Activated CD4-positive, alpha-beta memory T cell treated with anti-CD3 and anti-CD28 coated beads for 36 hours (primary cell): ENCODE measurements around the gene ETS2. TPM values are rescaled to one million over a fixed set of nuclear protein-coding genes. Genes with fewer than 3 reads are reported as not detected.
A peak's percentile ranks its signal among the peaks of the same experiment; 100 is the strongest.
"Not testable (repeated sequence)": the region's sequence is repeated elsewhere in the genome, so short reads cannot be mapped to it uniquely, and the experiment has no call there.

Experiments
- CTCF ChIA-PET: fragments of 350-600 bp; sonication (Branson Sonifier 250); formaldehyde crosslinking; loops from one replicate; lab custom pipeline; 2021; ENCODE audit warnings: antibody characterized with exemption, inconsistent platforms; lab: Charles Lee
- POLR2A ChIA-PET: fragments of 350-600 bp; sonication (Branson Sonifier 250); formaldehyde crosslinking; loops from one replicate; lab custom pipeline; 2021; ENCODE audit warnings: antibody characterized with exemption; lab: Charles Lee
- DNase-seq: peaks from one replicate; pipeline ENCODE4 v3.0.0-alpha.2; 2020
- H3K27ac Mint-ChIP-seq: one replicate; pipeline ENCODE4 v1.8.0; 2021; ENCODE audit warnings: mixed read lengths
- H3K27me3 Mint-ChIP-seq: one replicate; pipeline ENCODE4 v1.8.0; 2021; ENCODE audit warnings: mixed read lengths
- H3K36me3 Mint-ChIP-seq: one replicate; pipeline ENCODE4 v1.8.0; 2021; ENCODE audit warnings: mixed read lengths
- H3K4me1 Mint-ChIP-seq: one replicate; pipeline ENCODE4 v1.8.0; 2021; ENCODE audit warnings: low read depth, mixed read lengths
- H3K4me3 Mint-ChIP-seq: one replicate; pipeline ENCODE4 v1.8.0; 2021; ENCODE audit warnings: mild to moderate bottlenecking, mixed read lengths
- H3K9me3 Mint-ChIP-seq: one replicate; pipeline ENCODE4 v1.8.0; 2021; ENCODE audit warnings: mixed read lengths
- intact Hi-C: fragments of 100-400 bp; cut with micrococcal nuclease; formaldehyde crosslinking; loops from one replicate; pipeline ENCODE4 v1.15.1; 2023
- total RNA-seq, 2 experiments: library from RNA; stranded (reverse); gene quantifications; one replicate each; pipeline ENCODE4 v1.2.3, GENCODE V29; 2021

ETS2 gene
- total RNA-seq, 2 experiments from 2014 or later: 22.1 to 25.0 TPM

- Mint-ChIP-seq H3K27ac (no peak overlapping the region), H3K36me3 (peaks cover 70% of the 10 kb centered on the region), H3K9me3 (peaks cover 8% of the 10 kb centered on the region), H3K4me1 (no peaks in the 10 kb centered on the region), H3K4me3 (no peak overlapping the region), H3K27me3 (no peaks in the 10 kb centered on the region)
- ChIA-PET CTCF (interaction anchor here (0.6 kb wide), 1 partner anchor 161 kb away, joined by 3 read pairs; no protein-coding TSS in a partner anchor), POLR2A (no interaction called here)
- no peak for DNase-seq
- intact Hi-C loops: no loop called here
Observed at GRCh38 chr21:38821959-38822682, 16.4 kb downstream of the ETS2 start.

DNA sequence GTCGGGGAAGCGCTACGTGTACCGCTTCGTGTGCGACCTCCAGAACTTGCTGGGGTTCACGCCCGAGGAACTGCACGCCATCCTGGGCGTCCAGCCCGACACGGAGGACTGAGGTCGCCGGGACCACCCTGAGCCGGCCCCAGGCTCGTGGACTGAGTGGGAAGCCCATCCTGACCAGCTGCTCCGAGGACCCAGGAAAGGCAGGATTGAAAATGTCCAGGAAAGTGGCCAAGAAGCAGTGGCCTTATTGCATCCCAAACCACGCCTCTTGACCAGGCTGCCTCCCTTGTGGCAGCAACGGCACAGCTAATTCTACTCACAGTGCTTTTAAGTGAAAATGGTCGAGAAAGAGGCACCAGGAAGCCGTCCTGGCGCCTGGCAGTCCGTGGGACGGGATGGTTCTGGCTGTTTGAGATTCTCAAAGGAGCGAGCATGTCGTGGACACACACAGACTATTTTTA is 17.1 kb downstream of the ETS2 start:
- intact Hi-C loops: no loop called here
- no peak overlapping the region for H3K27ac Mint-ChIP-seq
- H3K9me3 Mint-ChIP-seq: peaks cover 10% of the 10 kb centered on the region
- ChIA-PET POLR2A (no interaction called here), CTCF (interaction anchor here (0.6 kb wide), 1 partner anchor 161 kb away, joined by 3 read pairs; no protein-coding TSS in a partner anchor)
- H3K36me3 Mint-ChIP-seq: peaks cover 65% of the 10 kb centered on the region
- H3K4me3 Mint-ChIP-seq: no peak overlapping the region
- DNase-seq: no peak
- H3K4me1 Mint-ChIP-seq: no peaks in the 10 kb centered on the region
- no peaks in the 10 kb centered on the region for H3K27me3 Mint-ChIP-seq

- POLR2A ChIA-PET: no interaction called here
- no peak overlapping the region for H3K27ac Mint-ChIP-seq
- intact Hi-C loops: no loop called here
Observed at GRCh38 chr21:38823737-38824123, 18.0 kb downstream of the ETS2 start.

GRCh38 chr21:38824124-38824822 is 18.5 kb downstream of the ETS2 start:
- H3K4me1 Mint-ChIP-seq: no peaks in the 10 kb centered on the region
- H3K27ac Mint-ChIP-seq: no peak overlapping the region
- ChIA-PET POLR2A (no interaction called here), CTCF (no interaction called here)
- H3K36me3 Mint-ChIP-seq: peaks cover 51% of the 10 kb centered on the region
- H3K4me3 Mint-ChIP-seq: no peak overlapping the region
- intact Hi-C loops: no loop called here
- peaks cover 13% of the 10 kb centered on the region for H3K9me3 Mint-ChIP-seq
- no peak for DNase-seq
- H3K27me3 Mint-ChIP-seq: no peaks in the 10 kb centered on the region

More at GRCh38 chr21:38823737-38824123, 18.0 kb downstream of the ETS2 start:
- CTCF ChIA-PET: no interaction called here
- H3K9me3 Mint-ChIP-seq: peaks cover 13% of the 10 kb centered on the region
- peaks cover 56% of the 10 kb centered on the region for H3K36me3 Mint-ChIP-seq
- no peaks in the 10 kb centered on the region for H3K27me3 Mint-ChIP-seq
- no peak for DNase-seq
- H3K4me1 Mint-ChIP-seq: no peaks in the 10 kb centered on the region
- no peak overlapping the region for H3K4me3 Mint-ChIP-seq

GRCh38 chr21:38825269-38825668 is 19.5 kb downstream of the ETS2 start:
- Mint-ChIP-seq H3K4me3 (no peak overlapping the region), H3K4me1 (no peaks in the 10 kb centered on the region), H3K27ac (no peak overlapping the region), H3K36me3 (peaks cover 41% of the 10 kb centered on the region), H3K27me3 (no peaks in the 10 kb centered on the region), H3K9me3 (peaks cover 13% of the 10 kb centered on the region)
- ChIA-PET POLR2A (no interaction called here), CTCF (no interaction called here)
- intact Hi-C loops: no loop called here
- no peak for DNase-seq

- H3K4me3 Mint-ChIP-seq: no peak overlapping the region
- CTCF ChIA-PET: no interaction called here
- peaks cover 13% of the 10 kb centered on the region for H3K9me3 Mint-ChIP-seq
Observed at GRCh38 chr21:38825921-38826320, 20.2 kb downstream of the ETS2 start.

DNA sequence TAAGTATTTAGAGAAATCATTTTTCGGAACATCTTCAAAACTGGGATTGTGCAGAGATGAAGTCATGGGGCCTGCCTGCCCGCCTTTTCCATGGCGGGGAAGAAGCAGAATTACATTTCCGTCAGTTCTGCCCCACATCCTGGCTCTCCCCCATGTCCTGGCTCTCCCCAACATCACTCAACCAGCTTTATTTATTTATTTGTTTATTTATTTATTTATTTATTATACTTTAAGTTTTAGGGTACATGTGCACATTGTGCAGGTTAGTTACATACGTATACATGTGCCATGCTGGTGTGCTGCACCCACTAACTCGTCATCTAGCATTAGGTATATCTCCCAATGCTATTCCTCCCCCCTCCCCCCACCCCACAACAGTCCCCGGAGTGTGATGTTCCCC is 22.4 kb downstream of the ETS2 start:
- Mint-ChIP-seq H3K36me3 (peaks cover 15% of the 10 kb centered on the region), H3K4me1 (peaks cover 16% of the 10 kb centered on the region), H3K9me3 (peaks cover 13% of the 10 kb centered on the region)
- DNase-seq, POLR2A ChIA-PET, intact Hi-C loops, CTCF ChIA-PET, H3K27me3 Mint-ChIP-seq, H3K4me3 Mint-ChIP-seq, H3K27ac Mint-ChIP-seq: not testable (repeated sequence)

More at GRCh38 chr21:38825921-38826320, 20.2 kb downstream of the ETS2 start:
- no peaks in the 10 kb centered on the region for H3K27me3 Mint-ChIP-seq
- no peak for DNase-seq
- peaks cover 4% of the 10 kb centered on the region for H3K4me1 Mint-ChIP-seq
- H3K27ac Mint-ChIP-seq: no peak overlapping the region
- POLR2A ChIA-PET: no interaction called here
- intact Hi-C loops: no loop called here
- peaks cover 35% of the 10 kb centered on the region for H3K36me3 Mint-ChIP-seq

GRCh38 chr21:38830671-38831525 is 25.2 kb downstream of the ETS2 start:
- H3K36me3 Mint-ChIP-seq: peaks cover 3% of the 10 kb centered on the region
- DNase-seq: no peak
- H3K27me3 Mint-ChIP-seq: peaks cover 4% of the 10 kb centered on the region
- peak overlapping the region; percentile 69 for H3K27ac Mint-ChIP-seq
- peaks cover 13% of the 10 kb centered on the region for H3K9me3 Mint-ChIP-seq
- CTCF ChIA-PET: no interaction called here
- peaks cover 16% of the 10 kb centered on the region for H3K4me1 Mint-ChIP-seq
- intact Hi-C loops: loop anchor here (1.0 to 10.0 kb wide), 5 partner anchors 8 to 154 kb away; no protein-coding TSS in a partner anchor
- POLR2A ChIA-PET: interaction anchor here (0.9 kb wide), 1 partner anchor 19 kb away, joined by 3 read pairs; no protein-coding TSS in a partner anchor
- no peak overlapping the region for H3K4me3 Mint-ChIP-seq

- H3K4me1 Mint-ChIP-seq: peaks cover 16% of the 10 kb centered on the region
- DNase-seq: peak; percentile 76
- peak overlapping the region; percentile 69 for H3K27ac Mint-ChIP-seq
- H3K36me3 Mint-ChIP-seq: peaks cover 3% of the 10 kb centered on the region
- intact Hi-C loops: loop anchor here (1.0 to 10.0 kb wide), 5 partner anchors 8 to 153 kb away; no protein-coding TSS in a partner anchor
- ChIA-PET CTCF (interaction anchor here (0.9 to 1.0 kb wide), 2 partner anchors 23 to 25 kb away, joined by 3 read pairs; no protein-coding TSS in a partner anchor), POLR2A (interaction anchor here (0.9 to 1.0 kb wide), 2 partner anchors 18 to 352 kb away, joined by 3 read pairs; no protein-coding TSS in a partner anchor)
- no peak overlapping the region for H3K4me3 Mint-ChIP-seq
- H3K9me3 Mint-ChIP-seq: peaks cover 7% of the 10 kb centered on the region
- peaks cover 6% of the 10 kb centered on the region for H3K27me3 Mint-ChIP-seq
Observed at GRCh38 chr21:38831526-38832467, 26.1 kb downstream of the ETS2 start.

GRCh38 chr21:38832664-38833063 is 26.9 kb downstream of the ETS2 start:
- Mint-ChIP-seq H3K9me3 (peaks cover 3% of the 10 kb centered on the region), H3K36me3 (no peaks in the 10 kb centered on the region), H3K27me3 (peaks cover 6% of the 10 kb centered on the region), H3K27ac (no peak overlapping the region), H3K4me3 (no peak overlapping the region), H3K4me1 (peaks cover 16% of the 10 kb centered on the region)
- intact Hi-C loops: loop anchor here (10.0 kb wide), 1 partner anchor 152 kb away; no protein-coding TSS in a partner anchor
- CTCF ChIA-PET: no interaction called here
- no peak for DNase-seq
- POLR2A ChIA-PET: interaction anchor here (1.0 kb wide), 1 partner anchor 351 kb away, joined by 3 read pairs; no protein-coding TSS in a partner anchor
